HG03045 (cell line): ENCODE data around the gene RPRD1B.

Source experiments
- ATAC-seq: cut with Tn5 transposase; IDR thresholded peaks from one replicate; pipeline ENCODE4 v1.9.1; 2021; ENCODE audit warnings: mild to moderate bottlenecking, moderate library complexity; ENCODE audit not compliant: unreplicated experiment

RPRD1B gene

GRCh38 chr20:38132910-38133501 lies 99.5 kb downstream of the RPRD1B start:
- no peak for ATAC-seq

GRCh38 chr20:38133680-38134426 lies 100.3 kb downstream of the RPRD1B start:
- no peak for ATAC-seq

- ATAC-seq, result no peak
Measured at GRCh38 chr20:38134427-38135270, 101.1 kb downstream of the RPRD1B start.

GRCh38 chr20:38135271-38135650 lies 101.7 kb downstream of the RPRD1B start:
- no peak for ATAC-seq

- no peak for ATAC-seq
Measured at GRCh38 chr20:38135651-38136420, 102.3 kb downstream of the RPRD1B start.

GRCh38 chr20:38136421-38137245 lies 103.1 kb downstream of the RPRD1B start:
- ATAC-seq, result no peak

- no peak for ATAC-seq
Measured at GRCh38 chr20:38137441-38138037, 104.0 kb downstream of the RPRD1B start.

GRCh38 chr20:38138086-38138778 lies 104.7 kb downstream of the RPRD1B start:
- ATAC-seq, result no peak

GRCh38 chr20:38139156-38139912 lies 105.8 kb downstream of the RPRD1B start:
- ATAC-seq, result no peak

- ATAC-seq, result no peak
Measured at GRCh38 chr20:38139977-38140753, 106.6 kb downstream of the RPRD1B start.

- no peak for ATAC-seq
Measured at GRCh38 chr20:38141204-38141888, 107.8 kb downstream of the RPRD1B start.
